HT1080 (cell line): ENCODE measurements around the gene SP3. TPM values are rescaled to one million over a fixed set of nuclear protein-coding genes. Genes with fewer than 3 reads are reported as not detected.

Source experiments
- DNase-seq: peaks from one replicate; pipeline ENCODE4 v3.0.0-alpha.2; 2015; ENCODE audit warnings: low read depth
- total RNA-seq: library from RNA; depleted of rRNA; stranded (reverse); fragments of >200 nt; shearing (Covaris generic); gene quantifications from 2 replicates; pipeline ENCODE4 v1.2.3, GENCODE V29; 2014

SP3 gene
- total RNA-seq, 1 experiment from 2014 or later, result 117 TPM

DNA sequence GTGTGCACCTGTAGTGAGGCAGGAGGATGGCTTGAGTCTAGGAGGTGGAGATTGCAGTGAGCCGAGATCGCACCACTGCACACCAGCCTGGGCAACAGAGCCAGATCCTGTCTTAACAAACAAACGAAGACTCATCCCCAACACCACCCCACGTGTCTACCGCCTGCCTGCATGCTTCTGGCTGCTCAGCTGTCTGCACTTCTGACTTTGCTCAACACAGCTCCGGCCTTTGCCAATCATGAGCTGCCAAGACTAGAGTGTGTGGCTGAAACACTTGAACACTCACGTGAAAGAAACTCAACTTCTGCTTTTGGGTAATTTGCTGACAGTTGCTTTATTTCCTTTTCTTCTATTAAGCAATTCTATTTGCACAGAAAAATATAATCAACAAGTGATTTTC, 32.1 kb upstream of the SP3 start:
- DNase-seq, result no peak

DNA sequence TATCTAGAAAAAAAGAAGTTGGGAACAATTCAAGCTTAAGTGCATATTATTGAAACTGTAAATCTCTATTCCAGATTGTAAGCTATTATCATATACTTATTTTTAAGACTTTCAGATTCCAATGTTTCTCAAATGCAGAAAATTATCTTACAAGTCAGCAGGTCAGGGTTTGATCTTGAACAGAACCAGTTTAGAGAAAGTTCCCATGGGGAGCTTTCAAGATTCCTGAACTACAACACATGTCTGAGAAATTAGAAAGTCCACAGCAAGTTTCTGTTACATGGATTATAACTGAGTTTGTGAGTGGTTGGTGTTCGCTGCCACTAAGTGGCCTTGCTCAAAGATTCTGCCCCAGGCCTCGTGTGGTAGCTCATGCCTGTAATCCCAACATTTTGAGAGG, 31.6 kb upstream of the SP3 start:
- no peak for DNase-seq

DNA sequence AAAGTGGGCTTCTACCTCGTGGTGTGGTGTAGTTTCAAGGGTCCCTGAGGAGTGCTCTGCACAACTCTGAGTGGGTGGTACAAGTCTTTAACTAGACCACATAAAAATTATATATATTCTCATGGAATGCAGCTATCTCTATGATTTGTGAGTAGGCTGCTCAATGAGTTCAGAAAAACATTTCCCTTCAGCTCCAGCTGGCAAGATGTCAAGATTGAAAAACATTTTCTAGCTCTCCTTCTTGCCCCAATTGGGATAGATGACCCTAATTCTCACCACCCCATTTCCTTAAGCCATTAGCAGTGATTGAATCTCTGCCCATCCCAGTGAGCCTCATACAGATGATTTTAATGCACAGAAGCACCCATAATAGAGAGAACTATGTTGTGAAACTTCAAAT, 28.3 kb upstream of the SP3 start:
- DNase-seq, result no peak

DNA sequence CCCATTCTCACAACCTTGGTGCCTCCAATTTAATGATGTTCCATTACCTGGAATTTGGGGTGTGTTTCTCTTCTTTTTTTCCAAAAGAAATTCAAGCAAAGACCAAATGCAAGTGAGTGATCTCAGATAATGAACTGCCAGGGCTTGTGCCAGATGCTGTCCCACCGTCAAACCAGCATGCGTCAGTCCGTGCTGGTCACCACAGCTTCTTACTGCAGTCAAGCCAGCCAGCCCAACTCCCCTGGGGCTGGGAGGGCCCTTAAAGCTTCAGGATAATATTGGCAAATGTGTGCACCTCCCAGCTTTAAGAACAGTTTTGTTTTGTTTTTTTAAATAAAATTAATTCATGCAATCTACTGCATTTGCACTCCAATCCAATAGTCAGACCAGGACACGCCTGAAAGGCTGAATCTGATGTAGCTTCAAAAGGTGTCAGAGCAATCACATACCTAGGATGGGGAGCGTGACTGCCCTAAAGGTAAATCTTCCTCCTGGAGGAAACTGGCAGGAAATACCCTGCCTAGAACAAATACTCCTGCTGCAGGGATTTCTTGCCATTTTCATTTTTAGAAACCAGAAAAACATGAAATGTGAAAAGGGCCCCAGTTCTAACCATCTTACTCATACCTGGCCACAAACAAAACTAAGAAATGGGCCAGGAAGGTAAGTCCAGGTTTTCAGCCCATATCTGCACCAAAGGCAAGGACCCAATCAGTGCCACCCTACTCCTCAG, 26.8 kb upstream of the SP3 start:
- DNase-seq, result no peak

DNA sequence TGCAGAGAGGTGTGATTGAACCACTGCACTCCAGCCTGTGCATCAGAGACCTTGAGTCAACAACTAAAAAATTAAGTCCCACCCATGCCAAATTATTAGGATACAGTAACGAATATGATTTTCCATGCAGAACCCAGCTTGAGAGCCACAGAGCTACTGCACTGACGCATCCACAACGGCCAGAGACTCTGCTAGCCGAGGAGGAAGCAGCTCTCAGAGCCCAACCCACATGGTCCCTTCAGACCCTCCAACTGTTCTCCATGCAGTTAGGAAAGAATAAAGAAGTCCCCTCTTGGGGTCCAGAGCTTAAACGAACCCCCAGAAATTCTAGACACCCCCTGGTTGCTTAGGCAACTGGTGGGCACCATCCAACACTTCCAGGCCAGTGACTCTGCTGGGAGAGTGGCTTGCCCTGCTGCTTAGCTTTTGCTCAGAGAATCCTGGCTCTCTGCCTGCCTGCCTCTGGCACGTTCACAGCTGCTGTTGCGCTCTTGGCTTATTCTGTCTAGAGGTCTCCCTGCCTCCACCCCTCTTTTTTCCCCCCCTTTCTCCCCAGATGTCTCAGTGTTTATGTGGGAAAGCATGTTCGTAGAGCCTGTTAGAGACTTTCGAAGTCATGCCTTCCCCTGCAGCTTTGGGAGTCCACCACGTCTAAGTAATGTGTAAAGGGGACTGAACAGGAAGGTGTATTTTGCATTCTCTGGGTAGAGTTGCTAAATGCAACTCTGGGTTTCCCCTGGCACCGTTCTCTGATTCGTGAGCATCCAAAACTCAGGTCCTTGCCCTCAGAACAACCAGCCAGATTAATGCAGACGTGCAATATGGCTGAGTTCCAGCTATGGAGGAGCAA, 26.0 kb upstream of the SP3 start:
- no peak for DNase-seq

DNA sequence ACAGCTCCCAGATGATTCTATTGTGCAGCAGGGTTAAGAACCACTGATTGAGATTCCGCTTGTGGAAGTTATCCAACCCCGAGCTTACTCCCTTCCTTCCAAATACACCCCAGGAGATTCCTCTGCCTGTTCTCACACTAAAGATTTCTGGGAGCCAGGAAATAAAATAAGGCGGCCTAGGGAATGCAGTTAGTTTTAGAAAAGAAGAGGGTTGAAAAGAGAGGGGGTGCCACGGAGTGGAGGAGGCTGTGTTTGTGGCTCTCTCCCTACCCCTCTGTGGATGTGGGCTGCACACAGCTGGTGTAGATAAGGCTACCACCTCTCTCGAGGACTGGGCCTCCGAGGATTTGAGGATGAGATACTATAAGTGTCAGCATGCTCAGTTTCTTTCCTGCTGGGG, 25.1 kb upstream of the SP3 start:
- no peak for DNase-seq

DNA sequence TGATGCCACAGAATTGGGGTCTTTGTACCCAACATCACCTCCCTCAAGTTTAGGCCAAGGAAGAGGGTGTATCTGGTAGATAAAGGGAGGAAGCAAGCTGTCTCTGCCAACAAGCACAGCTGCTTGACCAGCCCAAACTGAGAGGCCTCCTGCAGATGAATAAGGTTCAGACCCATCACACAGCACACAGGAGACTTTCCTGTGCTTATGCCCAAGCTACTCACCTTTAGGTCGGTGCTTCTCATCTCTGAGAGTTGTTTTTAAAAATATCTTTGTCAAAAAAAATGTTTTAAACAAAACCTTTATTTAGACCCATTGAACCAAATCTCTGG, 24.7 kb upstream of the SP3 start:
- no peak for DNase-seq

DNA sequence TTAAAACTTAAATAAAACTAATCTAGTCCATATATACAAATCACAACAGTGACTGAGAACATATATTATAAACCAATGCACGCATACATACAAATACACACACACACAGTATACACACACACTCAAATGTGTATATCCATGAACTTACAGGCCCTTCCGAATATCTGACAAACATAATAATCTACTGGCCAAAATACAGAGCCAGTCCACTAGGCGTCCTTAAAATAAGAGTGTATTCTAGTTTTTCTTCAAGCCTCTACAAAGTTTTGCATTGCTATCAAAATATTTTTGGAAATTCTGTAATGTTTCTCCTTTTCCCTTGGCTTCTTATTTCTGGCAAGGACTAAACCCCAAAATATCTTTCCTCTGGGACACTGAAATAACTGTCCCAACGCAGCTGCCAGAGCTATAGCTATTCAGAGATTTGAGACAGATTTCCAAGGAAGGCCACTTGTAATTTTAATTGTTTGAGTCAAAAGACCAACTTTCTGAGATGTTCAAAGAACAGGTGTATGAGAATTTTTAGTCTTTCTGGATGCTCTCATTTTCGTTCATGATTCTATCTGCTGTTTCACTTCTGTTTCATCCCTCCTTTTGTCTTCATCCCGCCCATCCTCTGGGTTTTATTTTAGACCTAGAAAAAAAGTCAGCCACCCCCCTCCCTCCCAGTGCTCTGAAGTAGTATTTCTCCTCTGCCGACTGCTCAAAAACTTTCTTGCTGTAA, 24.1 kb upstream of the SP3 start:
- no peak for DNase-seq

DNA sequence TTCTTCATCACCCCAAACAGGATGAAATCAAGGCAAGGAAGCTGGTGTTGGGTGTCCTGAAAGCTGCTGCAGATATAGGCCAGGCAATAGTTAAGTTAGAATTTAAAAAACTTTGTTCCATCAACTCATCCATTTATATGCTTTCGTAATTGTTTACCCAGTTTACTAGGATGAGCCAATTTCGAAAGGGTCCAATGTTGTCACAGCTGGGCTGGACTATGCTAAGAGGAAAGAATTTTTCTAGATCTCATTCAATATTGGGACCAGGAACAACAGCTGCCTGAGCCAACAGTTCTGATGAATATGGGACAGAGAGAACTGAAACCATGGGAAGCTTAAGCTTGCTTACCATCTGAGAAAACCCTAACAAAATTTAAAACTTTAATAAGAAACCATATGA, 21.6 kb upstream of the SP3 start:
- no peak for DNase-seq

DNA sequence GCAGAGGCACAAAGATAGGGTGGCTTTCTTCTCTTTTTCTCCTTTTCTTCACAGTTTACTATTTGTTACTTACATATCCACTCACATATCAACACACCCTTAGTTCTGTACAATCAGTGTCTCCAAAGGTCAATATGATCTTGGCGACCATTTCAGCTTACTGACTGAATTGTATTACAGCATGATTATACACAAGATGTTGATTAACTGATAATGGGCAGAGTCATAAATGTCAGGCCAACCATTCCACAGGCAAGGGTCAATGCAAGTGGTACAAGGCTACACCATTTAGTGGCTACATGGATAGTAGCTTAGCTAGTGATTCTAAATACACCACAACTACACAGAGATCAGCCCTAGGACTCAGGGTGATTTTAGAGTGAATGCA, 20.4 kb upstream of the SP3 start:
- DNase-seq, result no peak

DNA sequence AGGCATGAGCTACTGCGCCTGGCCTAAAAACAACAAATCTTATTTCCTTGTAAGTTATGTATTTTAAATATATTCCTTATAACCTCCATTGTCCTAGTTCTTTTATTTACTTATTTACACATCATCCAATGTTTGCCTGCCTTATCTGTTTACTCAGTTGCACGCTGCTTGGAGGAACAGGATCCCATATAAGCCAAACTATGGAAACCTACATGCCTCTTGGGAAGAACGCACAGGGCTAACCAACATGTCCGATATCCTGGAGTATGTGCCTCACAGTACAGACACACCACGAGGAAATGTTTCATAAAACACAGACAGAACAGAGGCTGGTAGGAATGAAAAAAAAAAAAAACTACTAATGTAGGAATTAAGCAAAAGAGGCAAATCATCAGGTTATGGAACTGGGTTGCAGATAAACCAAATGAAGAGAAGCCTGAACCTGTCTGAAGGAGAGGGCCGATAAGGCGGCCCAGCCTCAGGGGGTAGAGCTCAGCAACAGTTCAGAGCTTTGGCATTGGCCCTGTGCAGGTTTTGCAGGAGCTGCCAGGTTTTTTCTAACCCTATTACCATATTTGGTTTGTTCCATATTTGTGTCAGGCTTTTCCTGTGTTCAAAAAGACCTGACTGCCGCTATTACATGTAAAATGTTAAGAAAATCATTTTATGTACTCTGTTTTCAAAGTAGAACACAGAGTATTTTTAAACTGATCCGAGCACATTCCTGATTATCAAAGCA, 19.9 kb upstream of the SP3 start:
- no peak for DNase-seq

DNA sequence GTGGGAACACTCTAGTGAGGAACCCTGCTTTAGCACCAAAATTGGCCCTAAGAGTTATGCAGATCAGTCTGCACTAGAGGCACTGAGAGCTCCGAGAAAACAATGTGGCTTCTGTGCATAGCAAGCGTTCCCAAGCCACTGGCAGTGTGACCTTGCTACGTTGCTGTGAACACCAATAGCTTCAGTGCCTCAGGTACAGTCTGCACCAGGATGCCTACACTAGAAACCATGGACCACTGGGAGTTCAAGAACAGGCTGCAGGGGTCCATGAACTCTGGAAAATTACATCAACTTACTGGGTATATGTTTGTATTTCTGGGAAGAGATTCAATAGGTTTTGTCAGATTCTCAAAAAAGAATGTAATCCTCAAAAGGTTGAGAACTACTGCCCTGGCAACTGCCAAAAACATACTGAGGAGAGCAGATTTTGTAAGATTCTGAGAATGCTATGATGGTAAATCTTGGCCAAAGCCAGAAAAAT, 18.3 kb upstream of the SP3 start:
- no peak for DNase-seq

DNA sequence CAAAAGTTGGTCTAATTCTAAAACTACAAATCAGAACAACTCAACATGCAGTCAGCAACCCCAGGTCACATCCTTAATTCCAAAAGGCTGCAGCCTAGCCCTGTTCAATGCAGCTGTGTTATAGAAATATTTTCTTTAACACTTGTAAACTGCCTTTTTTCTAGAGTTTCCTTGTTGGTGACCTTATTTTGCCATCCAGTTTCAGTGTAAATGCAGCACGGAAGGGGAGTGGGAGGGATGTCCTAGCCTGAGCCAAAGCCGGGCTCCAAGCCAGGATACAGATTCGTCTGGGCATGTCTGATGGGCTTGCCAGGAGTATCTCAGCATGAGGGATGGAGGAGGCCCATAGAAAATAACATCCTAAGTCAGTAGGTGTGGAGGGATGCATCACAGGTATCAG, 17.7 kb upstream of the SP3 start:
- DNase-seq, result peak; percentile 26

DNA sequence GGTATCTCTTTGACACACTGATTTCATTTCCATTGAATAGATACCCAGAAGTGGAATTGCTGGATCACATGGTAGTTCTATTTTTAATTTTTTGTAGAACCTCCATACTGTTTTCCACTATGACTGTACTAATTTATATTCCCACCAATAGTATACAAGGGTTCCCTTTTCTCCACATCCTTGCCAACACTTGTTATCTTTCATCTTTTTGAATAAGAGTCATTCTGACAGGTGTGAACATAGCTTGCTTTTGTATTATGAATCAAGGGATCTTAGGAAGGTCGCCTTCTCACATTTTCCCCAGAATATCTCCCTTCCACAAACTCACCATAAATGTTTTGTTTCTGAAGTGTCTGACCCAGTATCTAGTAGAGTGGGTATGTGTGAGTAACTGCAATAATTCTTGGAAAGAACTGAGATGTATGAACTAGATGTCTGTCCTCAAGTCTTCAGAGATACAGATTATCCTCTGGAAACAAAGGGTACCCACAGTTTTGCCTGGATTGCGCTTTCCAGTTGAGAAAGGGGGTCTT, 17.1 kb upstream of the SP3 start:
- DNase-seq, result no peak

DNA sequence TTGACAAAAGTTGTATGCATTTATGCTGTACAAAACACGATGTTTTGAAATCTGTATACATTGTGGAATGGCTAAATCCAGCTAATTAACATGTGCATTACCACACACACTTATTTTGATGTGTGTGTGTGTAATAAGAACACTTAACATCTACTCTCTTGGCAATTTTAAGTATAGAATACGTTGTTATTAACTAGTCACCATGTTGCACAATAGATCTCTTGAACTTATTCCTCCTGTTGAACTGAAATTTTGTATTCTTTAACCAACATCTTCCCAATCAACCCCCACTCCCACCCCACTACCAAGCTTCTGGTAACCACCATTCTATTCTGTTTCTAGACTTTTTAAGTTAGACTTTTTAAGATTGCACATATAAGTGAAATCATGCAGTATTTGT, 16.3 kb upstream of the SP3 start:
- no peak for DNase-seq

DNA sequence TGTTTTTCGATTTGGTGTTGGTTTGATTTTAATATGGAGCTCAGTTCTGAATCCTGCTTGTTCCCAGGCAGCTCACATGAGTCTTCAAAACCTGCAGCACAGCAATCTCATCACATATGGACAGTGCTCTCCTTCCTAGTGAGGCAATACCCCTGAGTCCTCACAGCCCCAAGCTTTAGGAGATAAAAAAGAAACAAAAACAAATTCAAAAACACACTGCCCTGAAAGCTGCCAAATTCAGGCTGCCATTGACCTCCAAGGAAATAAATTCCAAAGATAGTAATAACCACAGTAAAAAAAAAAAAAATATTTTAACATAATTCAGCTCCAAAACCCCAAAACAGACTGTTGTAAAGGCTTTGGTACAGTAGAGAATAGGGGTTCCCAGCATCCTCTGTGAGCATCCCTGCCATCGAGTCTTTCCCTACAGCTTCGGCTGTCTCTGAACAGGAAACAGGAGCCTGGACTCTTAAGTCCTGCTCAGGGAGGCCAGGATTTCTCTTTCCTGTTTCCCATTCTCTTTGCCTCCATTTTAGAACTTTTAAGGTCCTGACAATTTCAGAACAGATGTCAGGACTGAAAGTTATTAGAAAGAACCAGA, 14.7 kb upstream of the SP3 start:
- no peak for DNase-seq

DNA sequence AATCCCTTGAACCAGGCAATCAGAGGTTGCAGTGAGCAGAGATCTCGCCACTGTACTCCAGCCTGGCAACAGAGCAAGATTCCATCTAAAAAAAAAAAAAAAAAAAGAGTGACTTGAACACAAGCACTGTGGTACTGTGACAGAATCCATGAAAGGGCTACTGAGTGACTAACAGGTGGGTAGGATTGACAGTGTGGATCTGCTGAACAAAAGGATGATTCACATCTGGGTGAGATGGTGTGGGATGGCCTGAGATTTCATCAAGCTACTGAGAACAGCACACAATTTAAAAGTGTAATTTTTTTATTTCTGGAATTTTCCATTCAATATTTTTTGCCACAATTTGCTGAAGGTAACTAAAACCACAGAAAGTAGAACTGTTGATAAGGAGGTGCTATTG, 13.3 kb upstream of the SP3 start:
- peak; percentile 75 for DNase-seq

DNA sequence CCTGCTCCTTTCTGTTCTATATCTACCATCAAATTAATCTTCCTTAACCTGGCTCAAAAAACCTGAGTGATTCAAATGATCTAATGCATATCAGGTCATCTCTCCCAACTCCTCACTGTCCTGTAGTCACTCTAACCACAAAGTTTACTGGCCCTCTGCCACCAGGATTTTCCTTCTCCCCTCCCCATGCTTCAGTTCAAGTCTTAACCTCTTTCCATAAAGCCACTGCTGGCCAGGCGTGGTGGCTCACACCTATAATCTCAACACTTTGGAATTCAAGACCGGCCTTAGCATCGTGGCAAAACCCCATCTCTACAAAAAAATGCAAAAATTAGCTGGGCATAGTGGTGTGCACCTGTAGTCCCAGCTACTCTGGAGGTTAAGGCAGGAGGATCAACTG, 7.5 kb upstream of the SP3 start:
- DNase-seq, result peak; percentile 79

DNA sequence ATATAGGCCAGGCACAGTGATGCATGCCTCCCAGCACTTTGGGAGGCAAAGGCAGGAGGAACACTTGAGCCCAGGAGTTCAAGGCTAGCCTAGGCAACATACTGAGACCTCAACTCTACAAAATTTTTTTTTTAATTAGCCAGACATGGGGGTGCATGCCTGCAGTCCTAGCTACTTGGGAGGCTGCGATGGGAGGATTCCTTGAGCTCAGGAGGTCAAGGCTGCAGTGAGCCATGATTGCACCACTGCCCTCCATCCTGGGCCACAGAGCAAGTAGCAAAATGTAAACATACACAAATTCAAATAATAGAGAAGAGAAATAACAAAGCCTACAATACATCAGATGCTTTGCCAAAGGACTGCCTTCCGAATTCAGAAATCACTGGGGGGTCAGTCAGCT, 7.0 kb upstream of the SP3 start:
- no peak for DNase-seq

DNA sequence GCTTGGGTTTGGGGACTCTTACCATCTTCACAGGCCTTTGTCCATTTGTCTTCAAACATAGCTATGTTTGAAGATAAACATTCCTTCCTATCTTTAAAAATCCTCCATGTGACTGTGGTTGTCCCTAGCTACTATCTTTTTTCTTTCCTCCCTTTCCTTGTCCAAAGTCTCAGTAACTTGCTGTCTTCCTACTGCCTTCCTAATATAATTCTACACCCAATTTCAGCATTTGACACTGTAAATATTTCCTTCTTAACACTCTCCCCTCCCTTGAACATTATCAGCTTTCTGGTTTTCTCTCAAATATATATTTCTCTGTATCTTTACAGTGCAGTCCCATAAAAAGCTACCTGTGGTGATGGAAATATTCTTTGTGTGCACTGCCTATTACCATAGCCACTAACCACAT, 5.3 kb upstream of the SP3 start:
- no peak for DNase-seq

DNA sequence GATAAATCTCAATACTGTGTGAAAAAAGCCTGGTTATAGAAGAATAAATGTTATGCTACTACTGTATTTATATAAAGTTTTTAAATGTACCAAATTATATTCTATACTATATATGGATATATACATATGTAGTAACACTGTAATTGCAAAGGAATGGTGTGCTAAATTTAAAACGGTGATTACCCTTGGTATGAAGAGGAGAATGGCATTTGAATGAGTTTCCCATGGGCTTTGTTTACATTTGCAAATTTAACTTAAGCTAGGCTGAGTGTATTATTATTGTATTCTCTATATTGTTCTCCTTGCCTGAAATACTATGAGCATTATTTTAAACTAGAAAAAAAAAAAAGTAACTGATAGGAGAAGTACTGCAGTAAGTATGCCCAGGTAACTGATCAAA, 4.7 kb upstream of the SP3 start:
- DNase-seq, result no peak
